ENCODE data around the gene CYRIA. TPM values are rescaled to one million over a fixed set of nuclear protein-coding genes. Genes with fewer than 3 reads are reported as not detected.

Gene CYRIA
- total and polyA plus RNA-seq, 10 of the 15 experiments (the other 5 are each of a cell fraction or from before 2014, with no cell fraction given) = 3.0 to 13.1 (median 8.5) TPM

DNA sequence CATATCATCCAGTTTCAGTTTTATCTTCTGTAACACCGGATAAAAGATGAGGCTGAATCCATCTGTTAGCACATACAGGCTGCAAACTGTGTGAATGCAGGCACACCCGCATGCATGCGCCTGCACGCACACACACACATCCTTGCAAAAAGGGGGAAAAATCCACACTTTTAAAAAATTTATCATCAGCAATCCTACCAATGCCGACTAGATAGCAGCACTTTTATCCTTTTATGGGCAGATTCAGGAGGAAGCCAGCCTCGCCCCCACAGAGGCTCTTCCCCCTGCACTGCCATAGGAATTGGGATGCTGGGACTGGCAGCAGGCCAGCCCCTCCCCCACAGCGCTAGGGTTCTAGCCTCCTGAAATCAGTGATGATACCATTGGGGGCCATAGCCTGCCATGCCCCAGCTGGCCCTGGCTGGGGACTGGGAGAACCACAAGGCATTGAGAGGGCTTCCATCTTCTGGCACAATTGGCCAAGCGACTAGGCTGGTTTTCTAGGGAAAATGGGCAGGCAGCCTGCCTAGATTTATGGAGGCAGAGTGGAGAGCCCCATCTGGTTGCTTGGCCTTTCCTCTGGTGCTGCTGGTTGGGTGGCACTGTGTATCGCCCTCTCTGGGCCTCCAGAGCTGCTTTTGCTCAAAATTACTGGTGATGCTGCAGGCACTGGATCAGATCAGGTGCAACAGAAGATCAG, 25.5 kb downstream of the CYRIA start:
- no peaks in the 10 kb centered on the region for H3K79me2 ChIP-seq (ENCODE audit: control insufficient read depth, insufficient read depth, low read length)
- no peaks in the 10 kb centered on the region for H3K4me1 ChIP-seq (ENCODE audit: control insufficient read depth, insufficient read depth, low read length)
- FAIRE-seq (no peak), ATAC-seq (no peak), DNase-seq (ENCODE audit: low read depth, low spot score) (no peak)
- no peak overlapping the region for H3K9ac ChIP-seq (ENCODE audit: control insufficient read depth, insufficient read depth, low read length)
- H3K27me3 ChIP-seq (replicated peaks in 1 of 2; ENCODE audit: control insufficient read depth in 2 of 2, insufficient read depth in 2 of 2, low read length in 1 of 2) = peaks cover 0 to 9% of the 10 kb centered on the region in 2 experiments; a peak in 1 of 4 replicates
- ChIA-PET RAD21 (ENCODE audit: unreplicated experiment) (interaction anchor here (1.0 to 1.6 kb wide), 5 partner anchors 9 to 117 kb away, joined by 3 to 4 read pairs (median 3); no protein-coding TSS in a partner anchor), SMC1A (ENCODE audit: uncharacterized antibody, unreplicated experiment) (interaction anchor here (0.6 to 1.2 kb wide), 4 partner anchors 14 to 255 kb away, joined by 3 to 4 read pairs (median 3); no protein-coding TSS in a partner anchor), CTCF (interaction anchor here (1.2 to 1.5 kb wide), 3 partner anchors 17 to 116 kb away, joined by 3 to 4 read pairs (median 4); no protein-coding TSS in a partner anchor), POLR2A (no interaction called here)
- no peaks in the 10 kb centered on the region for H3K36me3 ChIP-seq (ENCODE audit: control insufficient read depth in 2 of 2, insufficient read depth in 2 of 2, low read length in 1 of 2)
- no peak overlapping the region for H3K4me3 ChIP-seq
- intact Hi-C loops (cut with micrococcal nuclease; ENCODE audit: unreplicated experiment) (no loop called here), in situ Hi-C loops (cut with MboI) (no loop called here)
- no peak overlapping the region for H2AFZ ChIP-seq (ENCODE audit: control insufficient read depth, low read depth, low read length)
- H3K4me2 ChIP-seq (ENCODE audit: control insufficient read depth, insufficient read depth) = no peak overlapping the region
- H4K20me1 ChIP-seq (ENCODE audit: control insufficient read depth, insufficient read depth) = no peaks in the 10 kb centered on the region
- 61% methylated on average over 8 of the region's 9 CpGs for WGBS (ENCODE audit: insufficient coverage, insufficient replicate concordance, low lambda C conversion rate, missing lambda C conversion rate)
- no peaks in the 10 kb centered on the region for H3K9me3 ChIP-seq (replicated peaks; ENCODE audit: control insufficient read depth, insufficient read depth, low read length)
- H3K27ac ChIP-seq (ENCODE audit: control insufficient read depth, insufficient read depth) = no peak overlapping the region
- no TSS peak for BruUV-seq (replicated peaks)
- no peak for TF ChIP-seq IKZF2 (IDR thresholded peaks at IDR 0.05)
- TF ChIP-seq, protein P1, sequence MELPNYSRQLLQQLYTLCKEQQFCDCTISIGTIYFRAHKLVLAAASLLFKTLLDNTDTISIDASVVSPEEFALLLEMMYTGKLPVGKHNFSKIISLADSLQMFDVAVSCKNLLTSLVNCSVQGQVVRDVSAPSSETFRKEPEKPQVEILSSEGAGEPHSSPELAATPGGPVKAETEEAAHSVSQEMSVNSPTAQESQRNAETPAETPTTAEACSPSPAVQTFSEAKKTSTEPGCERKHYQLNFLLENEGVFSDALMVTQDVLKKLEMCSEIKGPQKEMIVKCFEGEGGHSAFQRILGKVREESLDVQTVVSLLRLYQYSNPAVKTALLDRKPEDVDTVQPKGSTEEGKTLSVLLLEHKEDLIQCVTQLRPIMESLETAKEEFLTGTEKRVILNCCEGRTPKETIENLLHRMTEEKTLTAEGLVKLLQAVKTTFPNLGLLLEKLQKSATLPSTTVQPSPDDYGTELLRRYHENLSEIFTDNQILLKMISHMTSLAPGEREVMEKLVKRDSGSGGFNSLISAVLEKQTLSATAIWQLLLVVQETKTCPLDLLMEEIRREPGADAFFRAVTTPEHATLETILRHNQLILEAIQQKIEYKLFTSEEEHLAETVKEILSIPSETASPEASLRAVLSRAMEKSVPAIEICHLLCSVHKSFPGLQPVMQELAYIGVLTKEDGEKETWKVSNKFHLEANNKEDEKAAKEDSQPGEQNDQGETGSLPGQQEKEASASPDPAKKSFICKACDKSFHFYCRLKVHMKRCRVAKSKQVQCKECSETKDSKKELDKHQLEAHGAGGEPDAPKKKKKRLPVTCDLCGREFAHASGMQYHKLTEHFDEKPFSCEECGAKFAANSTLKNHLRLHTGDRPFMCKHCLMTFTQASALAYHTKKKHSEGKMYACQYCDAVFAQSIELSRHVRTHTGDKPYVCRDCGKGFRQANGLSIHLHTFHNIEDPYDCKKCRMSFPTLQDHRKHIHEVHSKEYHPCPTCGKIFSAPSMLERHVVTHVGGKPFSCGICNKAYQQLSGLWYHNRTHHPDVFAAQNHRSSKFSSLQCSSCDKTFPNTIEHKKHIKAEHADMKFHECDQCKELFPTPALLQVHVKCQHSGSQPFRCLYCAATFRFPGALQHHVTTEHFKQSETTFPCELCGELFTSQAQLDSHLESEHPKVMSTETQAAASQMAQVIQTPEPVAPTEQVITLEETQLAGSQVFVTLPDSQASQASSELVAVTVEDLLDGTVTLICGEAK (IDR thresholded peaks at IDR 0.05; ENCODE audit: borderline replicate concordance) = no peak
- TF ChIP-seq ZNF207 (IDR thresholded peaks at IDR 0.05; ENCODE audit: borderline replicate concordance) = no peak
- no peak for TF ChIP-seq ZNF622 (IDR thresholded peaks at IDR 0.05)
- TF ChIP-seq RCOR1 (conservative IDR thresholded peaks at IDR 0.05; ENCODE audit: low read depth, low read length) = no peak
- TF ChIP-seq, protein P2, sequence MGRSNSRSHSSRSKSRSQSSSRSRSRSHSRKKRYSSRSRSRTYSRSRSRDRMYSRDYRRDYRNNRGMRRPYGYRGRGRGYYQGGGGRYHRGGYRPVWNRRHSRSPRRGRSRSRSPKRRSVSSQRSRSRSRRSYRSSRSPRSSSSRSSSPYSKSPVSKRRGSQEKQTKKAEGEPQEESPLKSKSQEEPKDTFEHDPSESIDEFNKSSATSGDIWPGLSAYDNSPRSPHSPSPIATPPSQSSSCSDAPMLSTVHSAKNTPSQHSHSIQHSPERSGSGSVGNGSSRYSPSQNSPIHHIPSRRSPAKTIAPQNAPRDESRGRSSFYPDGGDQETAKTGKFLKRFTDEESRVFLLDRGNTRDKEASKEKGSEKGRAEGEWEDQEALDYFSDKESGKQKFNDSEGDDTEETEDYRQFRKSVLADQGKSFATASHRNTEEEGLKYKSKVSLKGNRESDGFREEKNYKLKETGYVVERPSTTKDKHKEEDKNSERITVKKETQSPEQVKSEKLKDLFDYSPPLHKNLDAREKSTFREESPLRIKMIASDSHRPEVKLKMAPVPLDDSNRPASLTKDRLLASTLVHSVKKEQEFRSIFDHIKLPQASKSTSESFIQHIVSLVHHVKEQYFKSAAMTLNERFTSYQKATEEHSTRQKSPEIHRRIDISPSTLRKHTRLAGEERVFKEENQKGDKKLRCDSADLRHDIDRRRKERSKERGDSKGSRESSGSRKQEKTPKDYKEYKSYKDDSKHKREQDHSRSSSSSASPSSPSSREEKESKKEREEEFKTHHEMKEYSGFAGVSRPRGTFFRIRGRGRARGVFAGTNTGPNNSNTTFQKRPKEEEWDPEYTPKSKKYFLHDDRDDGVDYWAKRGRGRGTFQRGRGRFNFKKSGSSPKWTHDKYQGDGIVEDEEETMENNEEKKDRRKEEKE (IDR thresholded peaks at IDR 0.05) = no peak
- TF ChIP-seq CEBPB (IDR thresholded peaks at IDR 0.05; ENCODE audit: borderline replicate concordance in 1 of 2, low read depth in 2 of 2, low read length in 2 of 2) = no peak
- no peak for TF ChIP-seq BHLHE40 (IDR thresholded peaks at IDR 0.05; ENCODE audit: borderline replicate concordance in 1 of 2, low read depth in 2 of 2, low read length in 1 of 2)
- TF ChIP-seq CBX5 (IDR thresholded peaks at IDR 0.05; ENCODE audit: low read depth) = no peak
- no peak for TF ChIP-seq SREBF2 (IDR thresholded peaks at IDR 0.05; ENCODE audit: low read length)
- no peak for TF ChIP-seq CREM (IDR thresholded peaks at IDR 0.05; ENCODE audit: low read depth)
- no peak for TF ChIP-seq POLR2A (IDR thresholded peaks at IDR 0.05; ENCODE audit: low read depth, low read length)
- TF ChIP-seq, protein P3, sequence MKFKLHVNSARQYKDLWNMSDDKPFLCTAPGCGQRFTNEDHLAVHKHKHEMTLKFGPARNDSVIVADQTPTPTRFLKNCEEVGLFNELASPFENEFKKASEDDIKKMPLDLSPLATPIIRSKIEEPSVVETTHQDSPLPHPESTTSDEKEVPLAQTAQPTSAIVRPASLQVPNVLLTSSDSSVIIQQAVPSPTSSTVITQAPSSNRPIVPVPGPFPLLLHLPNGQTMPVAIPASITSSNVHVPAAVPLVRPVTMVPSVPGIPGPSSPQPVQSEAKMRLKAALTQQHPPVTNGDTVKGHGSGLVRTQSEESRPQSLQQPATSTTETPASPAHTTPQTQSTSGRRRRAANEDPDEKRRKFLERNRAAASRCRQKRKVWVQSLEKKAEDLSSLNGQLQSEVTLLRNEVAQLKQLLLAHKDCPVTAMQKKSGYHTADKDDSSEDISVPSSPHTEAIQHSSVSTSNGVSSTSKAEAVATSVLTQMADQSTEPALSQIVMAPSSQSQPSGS (IDR thresholded peaks at IDR 0.05; ENCODE audit: low read length) = no peak
- TF ChIP-seq PAX8 (IDR thresholded peaks at IDR 0.05) = no peak
- no peak for TF ChIP-seq TCF7 (IDR thresholded peaks at IDR 0.05; ENCODE audit: borderline replicate concordance)
- no peak for TF ChIP-seq GATAD2B (conservative IDR thresholded peaks at IDR 0.05; ENCODE audit: low read depth)
- no peak for TF ChIP-seq RAD51 (IDR thresholded peaks at IDR 0.05)
